ENCODE data around the gene TMEM235.
"Not testable (repeated sequence)": the region's sequence is repeated elsewhere in the genome, so short reads cannot be mapped to it uniquely, and the experiment has no call there.

TMEM235 gene

DNA sequence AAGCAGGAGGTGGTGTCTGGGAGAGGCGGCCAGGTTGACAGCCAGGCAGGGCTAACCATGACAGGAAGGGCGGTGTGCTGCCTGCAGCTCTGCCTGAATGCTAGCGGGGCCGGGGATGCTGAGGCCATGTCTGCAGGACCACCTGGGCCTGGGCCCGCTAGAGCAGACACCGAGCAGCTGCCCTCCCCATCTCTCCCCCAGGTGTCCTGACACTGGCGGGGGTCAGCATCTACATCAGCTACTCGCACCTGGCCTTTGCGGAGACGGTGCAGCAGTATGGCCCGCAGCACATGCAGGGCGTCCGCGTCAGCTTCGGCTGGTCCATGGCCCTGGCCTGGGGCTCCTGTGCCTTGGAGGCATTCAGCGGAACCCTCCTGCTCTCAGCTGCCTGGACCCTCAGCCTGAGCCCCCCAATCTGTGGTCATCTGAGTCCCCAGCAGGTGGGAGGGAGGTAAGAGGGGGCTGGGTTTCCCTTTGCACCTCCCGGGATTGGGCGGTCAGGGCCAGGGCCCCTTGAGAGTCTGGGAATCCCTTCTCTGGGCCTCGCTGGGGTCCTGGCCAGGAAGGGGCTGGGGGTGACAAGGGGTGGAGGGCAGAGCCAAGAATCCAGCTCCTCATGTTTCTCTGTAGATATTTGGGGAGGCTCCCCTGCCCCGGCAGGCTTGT lies 7.5 kb downstream of the TMEM235 start:
- DNase-seq: no peak

- no peak for DNase-seq
Observed at GRCh38 chr17:78239489-78239931, 8.1 kb downstream of the TMEM235 start.

- DNase-seq: no peak
Observed at GRCh38 chr17:78240012-78240655, 8.7 kb downstream of the TMEM235 start.

DNA sequence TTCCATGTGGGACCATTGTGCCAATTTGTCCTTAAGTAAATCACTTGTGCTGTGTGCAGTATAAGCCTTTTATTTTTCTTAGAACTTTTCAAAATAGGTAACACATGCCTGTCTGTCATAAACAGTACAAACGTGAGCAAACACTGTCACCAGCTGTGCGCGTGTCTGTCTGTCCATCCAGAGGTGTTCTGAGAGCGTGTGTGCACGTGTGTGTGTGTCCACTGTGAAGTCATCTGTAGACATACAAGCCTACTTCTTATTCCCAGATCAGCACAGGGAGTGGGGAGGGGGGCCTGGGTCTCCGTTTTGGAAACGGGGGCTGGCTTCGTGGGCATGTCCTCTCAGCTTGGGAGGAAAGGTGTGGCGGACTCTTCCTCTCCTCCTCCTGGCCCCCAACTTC lies 9.4 kb downstream of the TMEM235 start:
- no peak for DNase-seq

- DNase-seq: peak; percentile 58
Observed at GRCh38 chr17:78241277-78242023, 10.0 kb downstream of the TMEM235 start.

GRCh38 chr17:78242024-78242742 lies 10.8 kb downstream of the TMEM235 start:
- no peak for DNase-seq

DNA sequence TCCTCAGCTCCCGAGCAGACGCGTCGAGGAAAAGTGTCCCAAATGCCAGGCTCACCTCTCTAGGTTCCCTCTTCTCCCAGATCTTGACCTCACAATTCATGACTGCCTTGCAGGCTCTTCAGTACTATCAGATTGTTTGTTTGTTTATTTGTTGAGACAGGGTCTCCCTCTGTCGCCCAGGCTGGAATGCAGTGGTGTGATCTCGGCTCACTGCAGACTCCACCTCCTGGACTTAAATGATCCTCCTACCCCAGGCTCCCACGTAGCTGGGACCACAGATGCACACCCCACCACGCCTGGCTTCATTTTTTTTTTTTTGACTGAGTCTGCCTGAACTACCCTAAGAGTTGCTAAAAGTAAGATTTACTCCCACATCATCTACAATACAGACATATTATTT lies 15.9 kb downstream of the TMEM235 start:
- DNase-seq: no peak

DNA sequence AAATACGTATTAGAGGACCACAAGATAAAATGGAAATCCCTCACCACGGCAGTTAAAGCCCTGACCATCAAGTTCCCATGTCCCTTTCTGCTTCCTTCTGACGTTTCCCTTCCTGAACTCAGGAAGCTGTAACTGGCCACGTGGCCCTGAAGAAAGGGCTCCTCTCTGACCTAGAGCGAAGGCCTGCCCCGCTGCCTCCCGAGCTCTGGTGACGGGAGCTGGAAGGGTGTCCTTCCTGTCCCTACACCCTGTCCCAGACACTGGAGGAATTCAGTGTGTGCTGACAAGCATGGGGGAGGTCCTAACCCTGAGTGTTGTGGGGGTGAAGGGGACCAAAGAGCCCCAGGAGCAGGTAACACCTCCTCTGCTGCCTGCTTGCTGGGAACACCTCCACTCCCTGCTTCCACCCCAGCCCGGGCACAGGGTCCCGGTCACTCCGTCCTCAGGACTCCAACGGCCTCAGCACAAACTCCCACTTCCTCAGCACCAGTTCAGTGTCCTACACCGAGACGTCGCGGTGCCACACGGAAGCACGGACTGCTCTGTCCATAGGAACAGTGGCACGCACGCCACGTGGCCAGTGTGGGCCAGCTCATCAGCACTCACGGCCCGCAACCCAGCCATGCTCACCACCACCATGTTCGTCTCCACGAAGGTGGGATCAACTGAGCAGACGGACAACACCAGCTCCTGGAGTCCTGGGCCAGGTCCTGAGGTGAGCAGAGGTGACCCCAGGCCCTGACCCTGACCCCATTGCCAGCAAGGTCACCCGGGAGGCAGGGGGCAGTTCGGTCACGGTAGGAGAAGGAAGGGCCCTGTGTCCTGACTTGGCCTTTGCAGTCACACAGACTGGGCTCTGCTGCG lies 16.9 kb downstream of the TMEM235 start:
- DNase-seq: no peak

- no peak for DNase-seq
Observed at GRCh38 chr17:78249074-78249817, 17.8 kb downstream of the TMEM235 start.

DNA sequence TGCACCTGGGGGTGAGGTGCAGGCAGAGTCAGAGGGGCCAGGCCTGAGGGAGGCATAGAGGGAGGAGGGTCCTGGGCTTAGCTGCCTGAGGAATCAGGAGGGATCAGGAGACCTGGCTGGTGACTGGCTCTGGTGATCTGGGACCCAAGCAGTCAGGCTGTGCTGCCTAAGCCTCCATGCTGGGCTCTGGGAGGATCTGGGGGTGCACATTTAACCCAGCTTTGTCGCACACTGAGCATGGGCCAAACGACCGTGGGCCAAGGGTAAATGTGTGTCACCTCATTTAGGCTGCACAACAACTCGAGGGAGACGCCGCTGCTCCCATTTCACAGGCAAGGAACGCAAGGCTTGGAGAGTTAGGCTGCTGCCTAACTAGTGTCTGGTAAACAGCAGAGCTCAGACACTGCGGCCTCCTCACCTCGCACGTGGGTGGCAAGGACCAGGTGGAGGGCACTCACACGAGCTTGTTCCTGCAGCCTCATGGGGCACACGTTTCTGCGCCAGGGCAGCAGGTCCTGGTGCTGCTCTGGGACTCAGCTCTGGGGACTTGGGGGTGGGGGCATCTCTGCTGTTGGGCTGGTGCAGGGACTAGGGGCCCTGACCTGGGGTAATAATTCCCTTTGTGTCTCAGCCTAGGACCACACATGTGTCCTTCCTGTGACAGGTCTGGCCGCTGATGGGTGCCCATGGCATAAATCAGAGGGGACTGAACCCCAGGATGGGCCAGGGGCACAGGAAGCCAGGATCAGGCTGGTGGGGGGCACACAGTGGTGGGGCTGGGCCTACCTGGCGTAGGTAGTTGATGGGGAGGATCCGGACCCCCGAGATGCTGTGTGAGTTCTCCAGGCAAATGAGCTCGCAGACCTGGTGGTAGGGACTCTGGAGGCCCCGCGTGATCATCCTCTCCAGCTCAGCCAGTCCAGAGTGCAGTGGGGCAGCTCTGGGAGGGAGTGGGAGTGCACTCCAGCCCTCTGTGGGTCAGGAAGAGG lies 18.7 kb downstream of the TMEM235 start:
- DNase-seq: no peak

GRCh38 chr17:78250891-78251772 lies 19.7 kb downstream of the TMEM235 start:
- DNase-seq: peak; percentile 57

DNA sequence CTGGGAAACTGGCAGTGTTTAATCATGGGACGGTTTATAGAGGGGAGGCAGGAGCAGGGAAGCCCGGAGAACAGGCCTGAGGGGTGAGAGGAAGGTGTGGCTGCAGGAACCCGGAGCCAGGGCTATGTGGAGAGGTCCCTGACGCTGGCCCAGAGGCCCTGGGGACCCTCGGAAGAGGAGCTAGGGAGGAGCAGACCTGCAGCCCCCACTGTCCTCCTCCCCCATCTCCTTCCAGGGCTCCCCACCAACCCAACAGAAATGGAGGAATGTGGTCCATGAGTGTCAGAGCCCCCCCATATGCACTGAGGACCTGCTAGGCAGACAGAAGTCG lies 20.3 kb downstream of the TMEM235 start:
- DNase-seq: no peak

GRCh38 chr17:78252111-78252634 lies 20.7 kb downstream of the TMEM235 start:
- no peak for DNase-seq

GRCh38 chr17:78252701-78253635 lies 21.5 kb downstream of the TMEM235 start:
- DNase-seq: no peak

- DNase-seq: not testable (repeated sequence)
Observed at GRCh38 chr17:78253636-78253945, 22.2 kb downstream of the TMEM235 start.

- DNase-seq: peak; percentile 54
Observed at GRCh38 chr17:78253946-78254672, 22.7 kb downstream of the TMEM235 start.

DNA sequence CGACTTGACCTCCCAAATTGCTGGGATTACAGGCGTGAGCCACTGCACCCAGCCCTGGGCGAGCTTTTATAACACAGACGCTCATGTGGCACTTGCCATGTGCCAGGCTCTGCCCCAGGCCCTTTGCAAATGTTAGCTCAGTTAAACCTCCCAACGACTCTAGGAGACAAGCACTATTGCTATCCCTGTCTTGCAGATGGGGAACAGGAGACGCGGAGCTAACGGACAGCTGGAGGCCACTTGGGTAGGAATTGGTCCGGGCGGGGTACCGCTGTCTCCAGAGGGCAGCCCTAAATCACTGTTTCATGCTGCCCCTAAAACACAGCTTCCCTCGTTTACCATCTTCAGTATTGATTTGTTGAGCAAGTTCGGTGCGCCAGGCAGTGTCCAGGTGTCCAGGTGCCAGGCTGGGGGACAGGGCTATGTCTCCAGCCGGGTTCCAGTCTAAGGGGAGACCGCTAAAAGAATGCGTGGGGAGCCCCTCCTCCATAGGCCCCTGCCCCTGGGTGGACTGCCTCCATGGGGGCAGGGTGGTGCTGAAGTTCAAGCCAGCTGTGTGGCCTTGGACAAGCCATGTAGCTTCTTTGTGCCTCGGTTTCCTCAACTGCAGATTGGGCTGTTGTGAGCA lies 23.7 kb downstream of the TMEM235 start:
- no peak for DNase-seq

Measured in NCI-H524 treated with DMSO at 0.1 percent for 48 hours (cell line).